CD4-positive, CD25-positive, alpha-beta regulatory T cell (primary cell): Measurements from ENCODE around the gene DDX1. TPM values are rescaled to one million over a fixed set of nuclear protein-coding genes. Genes with fewer than 3 reads are reported as not detected.

Experiments
- ATAC-seq, 2 donors: fragments of 150-1000 bp; cut with Tn5 transposase; one replicate each; pipeline ENCODE4 v1.10.0; 2021; ENCODE audit warnings: low read depth in 2 of 2, moderate number of reproducible peaks in 2 of 2, moderate library complexity in 1 of 2
- DNase-seq, 3 donors: peaks; one replicate each; pipeline versions ENCODE4 v3.0.0 to v3.0.0-alpha.2; 2012 to 2022; ENCODE audit warnings: mixed read lengths in 1 of 3
- H3K27ac ChIP-seq: one replicate; pipeline ENCODE4 v1.7.0; 2013; ENCODE audit warnings: mild to moderate bottlenecking, low read length; ENCODE audit not compliant: insufficient read depth, poor library complexity, severe bottlenecking
- H3K27me3 ChIP-seq: one replicate; pipeline ENCODE4 v1.7.0; 2013; ENCODE audit warnings: low read length; ENCODE audit not compliant: control insufficient read depth, insufficient read depth
- H3K36me3 ChIP-seq: one replicate; pipeline ENCODE4 v1.7.0; 2013; ENCODE audit warnings: mild to moderate bottlenecking, low read length, moderate library complexity; ENCODE audit not compliant: control insufficient read depth, insufficient read depth
- H3K4me1 ChIP-seq: 2 replicates; pipeline ENCODE4 v1.7.0; 2013; ENCODE audit warnings: mild to moderate bottlenecking, low read length; ENCODE audit not compliant: insufficient read depth, control insufficient read depth, poor library complexity, severe bottlenecking
- H3K4me3 ChIP-seq: one replicate; pipeline ENCODE4 v1.7.0; 2013; ENCODE audit warnings: low read depth, mild to moderate bottlenecking, low read length, moderate library complexity
- H3K9me3 ChIP-seq, 2 experiments: 1 replicate in 1 of 2; 2 replicates in 1 of 2; pipeline ENCODE4 v1.7.0; 2013; ENCODE audit warnings: low read length in 2 of 2, mild to moderate bottlenecking in 1 of 2, moderate library complexity in 1 of 2; ENCODE audit not compliant: control insufficient read depth in 2 of 2
- H3K27ac Mint-ChIP-seq, 3 donors: one replicate each; pipeline ENCODE4 v1.8.0; 2020 to 2022; ENCODE audit warnings: mild to moderate bottlenecking in 3 of 3, mixed read lengths in 3 of 3, moderate library complexity in 2 of 3
- H3K27me3 Mint-ChIP-seq: one replicate; pipeline ENCODE4 v1.8.0; 2022; ENCODE audit warnings: mild to moderate bottlenecking, mixed read lengths
- H3K36me3 Mint-ChIP-seq: one replicate; pipeline ENCODE4 v1.8.0; 2020; ENCODE audit warnings: mixed read lengths
- H3K4me1 Mint-ChIP-seq, 4 donors: one replicate each; pipeline ENCODE4 v1.8.0; 2020 to 2022; ENCODE audit warnings: mixed read lengths in 4 of 4, mild to moderate bottlenecking in 1 of 4
- H3K4me3 Mint-ChIP-seq, 4 donors: one replicate each; pipeline ENCODE4 v1.8.0; 2020 to 2022; ENCODE audit warnings: mild to moderate bottlenecking in 4 of 4, mixed read lengths in 4 of 4, moderate library complexity in 3 of 4
- H3K9me3 Mint-ChIP-seq, 7 donors: one replicate each; pipeline ENCODE4 v1.8.0; 2020 to 2022; ENCODE audit warnings: mixed read lengths in 7 of 7, mild to moderate bottlenecking in 3 of 7, moderate library complexity in 2 of 7
- polyA plus RNA-seq, 4 donors: library from polyadenylated mRNA; unstranded; fragments of 300-500 nt; fragmentation: Illumina TruSeq; gene quantifications; one replicate each; pipeline ENCODE4 v1.2.3, GENCODE V29; 2021
- total RNA-seq: library from RNA; stranded (reverse); gene quantifications from one replicate; pipeline ENCODE4 v1.2.3, GENCODE V29; 2022

Gene DDX1
- total and polyA plus RNA-seq, 5 donors from 2014 or later, result 34.2 to 48.6 (median 41.7) TPM

GRCh38 chr2:15593327-15593705 lies 1.6 kb downstream of the DDX1 start:
- Histone ChIP-seq H3K27me3 (no peaks in the 10 kb centered on the region), H3K4me3 (peak overlapping the region; percentile 21)
- H3K36me3 Mint-ChIP-seq, result peaks cover 21% of the 10 kb centered on the region

GRCh38 chr2:15594291-15595256 lies 2.9 kb downstream of the DDX1 start:
- peaks cover 26% of the 10 kb centered on the region for H3K4me1 ChIP-seq
- H3K27me3 ChIP-seq, result no peaks in the 10 kb centered on the region
- no peak for DNase-seq
- H3K4me3 ChIP-seq, result no peak overlapping the region
- no peaks in the 10 kb centered on the region for H3K27me3 Mint-ChIP-seq
- H3K27ac Mint-ChIP-seq, result no peak overlapping the region
- H3K27ac ChIP-seq, result no peak overlapping the region
- no peak overlapping the region for H3K4me3 Mint-ChIP-seq
- no peak for ATAC-seq
- H3K4me1 Mint-ChIP-seq, result peaks cover 30 to 55% (median 49%) of the 10 kb centered on the region in 4 donors
- H3K9me3 Mint-ChIP-seq, result peaks cover 0 to 2% (median 0%) of the 10 kb centered on the region in 7 donors
- no peaks in the 10 kb centered on the region for H3K9me3 ChIP-seq
- peaks cover 26% of the 10 kb centered on the region for H3K36me3 Mint-ChIP-seq
- peaks cover 42% of the 10 kb centered on the region for H3K36me3 ChIP-seq

More at GRCh38 chr2:15593327-15593705, 1.6 kb downstream of the DDX1 start:
- H3K9me3 ChIP-seq, result no peaks in the 10 kb centered on the region
- DNase-seq (no peak), ATAC-seq (no peak)
- peaks cover 26% of the 10 kb centered on the region for H3K4me1 ChIP-seq
- Mint-ChIP-seq H3K27me3 (no peaks in the 10 kb centered on the region), H3K4me1 (peaks cover 30 to 56% (median 47%) of the 10 kb centered on the region in 4 donors), H3K27ac (peak overlapping the region in 2 of 3 donors; percentile 95 to 96), H3K4me3 (peak overlapping the region; percentile 93 to 98 (median 95)), H3K9me3 (peaks cover 0 to 2% (median 0%) of the 10 kb centered on the region in 7 donors)
- no peak overlapping the region for H3K27ac ChIP-seq
- peaks cover 35% of the 10 kb centered on the region for H3K36me3 ChIP-seq

- no peaks in the 10 kb centered on the region for H3K27me3 ChIP-seq
- no peak for ATAC-seq
- H3K27me3 Mint-ChIP-seq, result no peaks in the 10 kb centered on the region
- no peak for DNase-seq
- peaks cover 26% of the 10 kb centered on the region for H3K4me1 ChIP-seq
- no peak overlapping the region for H3K4me3 ChIP-seq
- no peaks in the 10 kb centered on the region for H3K9me3 ChIP-seq
- H3K27ac ChIP-seq, result no peak overlapping the region
- H3K9me3 Mint-ChIP-seq, result peaks cover 0 to 2% (median 0%) of the 10 kb centered on the region in 7 donors
- H3K27ac Mint-ChIP-seq, result no peak overlapping the region
- peaks cover 30% of the 10 kb centered on the region for H3K36me3 Mint-ChIP-seq
- peaks cover 50% of the 10 kb centered on the region for H3K36me3 ChIP-seq
- H3K4me1 Mint-ChIP-seq, result peaks cover 30 to 55% (median 52%) of the 10 kb centered on the region in 4 donors
- no peak overlapping the region for H3K4me3 Mint-ChIP-seq
These were observed 3.8 kb downstream of the DDX1 start for GRCh38 chr2:15595342-15595905.

DNA sequence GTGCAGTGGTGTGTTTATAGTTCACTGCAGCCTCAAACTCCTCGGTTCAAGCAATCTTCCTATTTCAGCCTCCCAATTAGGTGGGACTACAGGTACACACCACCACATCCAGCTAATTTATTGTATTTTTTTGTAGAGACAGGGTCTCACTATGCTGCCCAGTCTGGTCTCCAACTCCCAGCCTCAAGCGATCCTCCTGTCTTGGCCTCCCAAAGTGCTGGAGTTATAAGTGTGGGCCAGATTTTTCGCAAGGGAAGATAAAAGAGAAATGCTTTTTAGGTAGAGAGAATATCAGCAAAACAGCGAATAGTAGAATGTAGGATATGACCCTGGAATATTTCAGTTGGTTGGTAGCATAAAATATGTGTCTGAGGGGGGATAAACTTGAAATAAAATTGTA lies 4.3 kb downstream of the DDX1 start:
- Mint-ChIP-seq H3K9me3 (peaks cover 0 to 2% (median 0%) of the 10 kb centered on the region in 7 donors), H3K4me1 (peaks cover 31 to 52% (median 51%) of the 10 kb centered on the region in 4 donors), H3K4me3 (peak overlapping the region in 1 of 4 donors; percentile 39), H3K36me3 (peaks cover 33% of the 10 kb centered on the region), H3K27ac (no peak overlapping the region), H3K27me3 (no peaks in the 10 kb centered on the region)
- H3K9me3 ChIP-seq, result no peaks in the 10 kb centered on the region
- peaks cover 25% of the 10 kb centered on the region for H3K4me1 ChIP-seq
- no peak overlapping the region for H3K4me3 ChIP-seq
- H3K36me3 ChIP-seq, result peaks cover 54% of the 10 kb centered on the region
- H3K27ac ChIP-seq, result no peak overlapping the region
- DNase-seq (no peak), ATAC-seq (no peak)
- H3K27me3 ChIP-seq, result no peaks in the 10 kb centered on the region

- no peak overlapping the region for H3K27ac ChIP-seq
- H3K4me1 Mint-ChIP-seq, result peaks cover 27 to 48% (median 47%) of the 10 kb centered on the region in 4 donors
- peak overlapping the region in 2 of 4 donors; percentile 23 to 39 for H3K4me3 Mint-ChIP-seq
- H3K27ac Mint-ChIP-seq, result peak overlapping the region in 1 of 3 donors; percentile 0
- peaks cover 58% of the 10 kb centered on the region for H3K36me3 ChIP-seq
- no peaks in the 10 kb centered on the region for H3K27me3 Mint-ChIP-seq
- H3K36me3 Mint-ChIP-seq, result peaks cover 36% of the 10 kb centered on the region
- no peaks in the 10 kb centered on the region for H3K9me3 Mint-ChIP-seq
- DNase-seq (no peak), ATAC-seq (no peak)
- H3K4me3 ChIP-seq, result no peak overlapping the region
- H3K27me3 ChIP-seq, result no peaks in the 10 kb centered on the region
- peaks cover 20% of the 10 kb centered on the region for H3K4me1 ChIP-seq
- H3K9me3 ChIP-seq, result no peaks in the 10 kb centered on the region
These were observed 4.7 kb downstream of the DDX1 start for GRCh38 chr2:15596350-15596749.

DNA sequence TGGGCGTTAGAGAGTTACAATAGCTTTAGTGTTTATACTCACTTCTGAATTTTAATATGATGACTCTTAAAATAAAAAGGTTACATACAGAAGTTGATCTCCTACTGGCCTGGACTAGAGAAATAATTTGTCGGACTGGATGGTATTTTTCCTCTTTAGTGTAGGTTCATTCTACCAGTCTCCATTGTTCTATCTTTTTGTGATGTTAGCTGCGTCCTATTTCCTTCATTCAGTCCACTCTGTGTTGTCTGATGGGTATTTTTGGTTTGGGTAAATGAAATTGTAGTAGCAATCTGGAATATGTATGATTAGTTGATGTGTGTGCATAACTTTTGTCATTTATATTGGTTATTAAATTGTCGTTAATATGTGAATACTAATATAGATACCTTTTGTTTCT lies 5.3 kb downstream of the DDX1 start:
- Mint-ChIP-seq H3K4me3 (peak overlapping the region in 1 of 4 donors; percentile 21), H3K9me3 (no peaks in the 10 kb centered on the region), H3K4me1 (peaks cover 27 to 43% (median 43%) of the 10 kb centered on the region in 4 donors), H3K27ac (no peak overlapping the region), H3K36me3 (peaks cover 41% of the 10 kb centered on the region), H3K27me3 (no peaks in the 10 kb centered on the region)
- no peak for DNase-seq
- ATAC-seq, result no peak
- Histone ChIP-seq H3K27me3 (no peaks in the 10 kb centered on the region), H3K4me1 (peaks cover 18% of the 10 kb centered on the region), H3K36me3 (peaks cover 64% of the 10 kb centered on the region), H3K27ac (no peak overlapping the region), H3K4me3 (no peak overlapping the region), H3K9me3 (no peaks in the 10 kb centered on the region)

- Mint-ChIP-seq H3K9me3 (no peaks in the 10 kb centered on the region), H3K27me3 (no peaks in the 10 kb centered on the region), H3K27ac (no peak overlapping the region), H3K4me1 (peaks cover 13 to 21% (median 14%) of the 10 kb centered on the region in 4 donors), H3K36me3 (peaks cover 69% of the 10 kb centered on the region), H3K4me3 (no peak overlapping the region)
- no peak for DNase-seq
- no peak overlapping the region for H3K4me3 ChIP-seq
- no peaks in the 10 kb centered on the region for H3K27me3 ChIP-seq
- ATAC-seq, result no peak
- no peaks in the 10 kb centered on the region for H3K4me1 ChIP-seq
- peaks cover 90% of the 10 kb centered on the region for H3K36me3 ChIP-seq
- H3K9me3 ChIP-seq, result no peaks in the 10 kb centered on the region
- no peak overlapping the region for H3K27ac ChIP-seq
These were observed 8.3 kb downstream of the DDX1 start for GRCh38 chr2:15599994-15600393.
